H1 (cell line): ENCODE data around the gene SPATA25. TPM values are rescaled to one million over a fixed set of nuclear protein-coding genes. Genes with fewer than 3 reads are reported as not detected.

Experiments used
- ATF2 ChIP-seq: IDR thresholded peaks from 2 replicates; pipeline ENCODE4 v1.6.1; 2012; ENCODE audit warnings: low read length, inconsistent platforms
- CHD1 ChIP-seq: IDR thresholded peaks from 2 replicates; pipeline ENCODE4 v1.6.1; 2012; ENCODE audit warnings: low read depth, low read length, improper control_type of control experiment
- CTBP2 ChIP-seq: IDR thresholded peaks from 2 replicates; pipeline ENCODE4 v1.7.0; 2011; ENCODE audit warnings: borderline replicate concordance, mild to moderate bottlenecking, moderate library complexity, mixed read lengths, low read length; ENCODE audit not compliant: insufficient read depth, insufficient read length
- CTCF ChIP-seq, 3 experiments: IDR thresholded peaks; 1 replicate in 2 of 3; 2 replicates in 1 of 3; pipeline versions ENCODE4 v1.5.1 to v1.6.1; 2011; ENCODE audit warnings: low read length in 3 of 3, mild to moderate bottlenecking in 3 of 3, inconsistent platforms in 2 of 3, low read depth in 1 of 3, moderate library complexity in 1 of 3; ENCODE audit not compliant: insufficient read depth in 1 of 3; ENCODE audit errors: control extremely low read depth in 1 of 3
- FOSL1 ChIP-seq: IDR thresholded peaks from 2 replicates; pipeline ENCODE4 v1.6.1; 2011; ENCODE audit warnings: mild to moderate bottlenecking, low read depth, low read length, moderate library complexity; ENCODE audit not compliant: insufficient read depth
- HDAC2 ChIP-seq, 2 experiments: fragments of 300-600 bp in 1 of 2; sonication (generic) in 1 of 2; IDR thresholded peaks; 2 replicates each; pipeline ENCODE4 v1.6.1; 2011 to 2012; ENCODE audit warnings: low read depth in 2 of 2, low read length in 2 of 2, mild to moderate bottlenecking in 2 of 2, moderate library complexity in 2 of 2, borderline replicate concordance in 1 of 2, inconsistent platforms in 1 of 2
- JUN ChIP-seq: IDR thresholded peaks from 2 replicates; pipeline ENCODE4 v1.6.1; 2011; ENCODE audit warnings: low read depth, mild to moderate bottlenecking, improper control_type of control experiment, low read length
- MAX ChIP-seq: IDR thresholded peaks from 2 replicates; pipeline ENCODE4 v1.6.1; 2012; ENCODE audit warnings: inconsistent platforms
- NRF1 ChIP-seq: IDR thresholded peaks from 2 replicates; pipeline ENCODE4 v1.6.1; 2011; ENCODE audit warnings: mild to moderate bottlenecking, low read depth, low read length, improper control_type of control experiment
- POLR2A ChIP-seq, 2 experiments: IDR thresholded peaks; 1 replicate in 1 of 2; 2 replicates in 1 of 2; pipeline ENCODE4 v1.6.1; 2011; ENCODE audit warnings: low read depth in 2 of 2, low read length in 2 of 2, mild to moderate bottlenecking in 2 of 2; ENCODE audit errors: control extremely low read depth in 1 of 2
- RXRA ChIP-seq: IDR thresholded peaks from 2 replicates; pipeline ENCODE4 v1.6.1; 2011; ENCODE audit warnings: low read depth, mild to moderate bottlenecking, low read length, moderate library complexity; ENCODE audit not compliant: insufficient read depth
- SAP30 ChIP-seq: fragments of 300-600 bp; sonication (generic); IDR thresholded peaks from 2 replicates; pipeline ENCODE4 v1.7.1; 2012; ENCODE audit warnings: low read length, moderate library complexity, mild to moderate bottlenecking, inconsistent platforms; ENCODE audit not compliant: insufficient read depth, insufficient replicate concordance
- SP1 ChIP-seq: IDR thresholded peaks from 2 replicates; pipeline ENCODE4 v1.6.1; 2011; ENCODE audit warnings: low read depth, low read length
- TAF1 ChIP-seq: IDR thresholded peaks from 2 replicates; pipeline ENCODE4 v1.6.1; 2011; ENCODE audit warnings: mild to moderate bottlenecking, low read depth, low read length
- TAF7 ChIP-seq: optimal IDR thresholded peaks from 2 replicates; pipeline ENCODE3; 2011; ENCODE audit warnings: low read depth, mild to moderate bottlenecking, inconsistent platforms, low read length, moderate library complexity, borderline replicate concordance
- TBP ChIP-seq: IDR thresholded peaks from 2 replicates; pipeline ENCODE4 v1.6.1; 2011; ENCODE audit warnings: low read depth, low read length, improper control_type of control experiment
- USF2 ChIP-seq: IDR thresholded peaks from 2 replicates; pipeline ENCODE4 v1.6.1; 2011; ENCODE audit warnings: low read length, improper control_type of control experiment
- polyA plus RNA-seq, 7 experiments: library from polyadenylated mRNA; depleted of rRNA in 3 of 7; stranded (reverse) in 5 of 7; unstranded in 2 of 7; fragments of >200 nt in 5 of 7; fragments of 200-250 nt in 2 of 7; gene quantifications; 1 replicate in 5 of 7; 2 replicates in 1 of 7; 4 replicates in 1 of 7; pipeline versions ENCODE4 v1.2.1 to v1.2.3, GENCODE V29; 2011 to 2013; ENCODE audit warnings: missing spikeins in 2 of 7, mixed read lengths in 2 of 7
- total RNA-seq: library from RNA; stranded (reverse); fragmentation: NEBNext Ultra II Directional; extraction: Animal tissue kit (Norgen Biotek cat#: 25700); gene quantifications from 2 replicates; pipeline ENCODE4 v1.2.1, GENCODE V29; 2021

SPATA25 gene
- total and polyA plus RNA-seq, 2 of the 8 experiments (the other 6 are each of a cell fraction or from before 2014, with no cell fraction given) = 2.0 to 3.0 TPM

- TF ChIP-seq USF2 (0 out of 2 replicates have a peak, but pooled peaks have one; percentile 4), TBP (peak; percentile 39; the same call in 1 of the 2 replicates), CTCF (IDR thresholded peaks at IDR 0.05; ENCODE audit: control extremely low read depth in 1 of 3, insufficient read depth in 1 of 3, low read depth in 1 of 3, low read length in 3 of 3) (peak in 2 of 3 experiments; percentile 27 to 47; a peak in 3 of 4 replicates), FOSL1 (no peak), RXRA (no peak), HDAC2 (IDR thresholded peaks at IDR 0.05; ENCODE audit: borderline replicate concordance in 1 of 2, low read depth in 2 of 2, low read length in 2 of 2) (peak; percentile 29 to 83; a peak in 1 of 4 replicates), SP1 (peak; percentile 23; the same call in 1 of the 2 replicates), SAP30 (no peak), MAX (peak; percentile 33; the same call in 1 of the 2 replicates), ATF2 (no peak), TAF7 (peak; percentile 27), NRF1 (no peak), CHD1 (no peak), POLR2A (IDR thresholded peaks at IDR 0.05; ENCODE audit: control extremely low read depth in 1 of 2, low read depth in 2 of 2, low read length in 2 of 2) (peak; percentile 35 to 52), JUN (no peak), TAF1 (peak; percentile 71), CTBP2 (no peak)
These were observed 46.0 kb upstream of the SPATA25 start (continued) for GRCh38 chr20:45933266-45934045.
